ENCODE measurements around the gene SRPRA.
"Not testable (repeated sequence)": the region's sequence is repeated elsewhere in the genome, so short reads cannot be mapped to it uniquely, and the experiment has no call there.

Gene SRPRA

DNA sequence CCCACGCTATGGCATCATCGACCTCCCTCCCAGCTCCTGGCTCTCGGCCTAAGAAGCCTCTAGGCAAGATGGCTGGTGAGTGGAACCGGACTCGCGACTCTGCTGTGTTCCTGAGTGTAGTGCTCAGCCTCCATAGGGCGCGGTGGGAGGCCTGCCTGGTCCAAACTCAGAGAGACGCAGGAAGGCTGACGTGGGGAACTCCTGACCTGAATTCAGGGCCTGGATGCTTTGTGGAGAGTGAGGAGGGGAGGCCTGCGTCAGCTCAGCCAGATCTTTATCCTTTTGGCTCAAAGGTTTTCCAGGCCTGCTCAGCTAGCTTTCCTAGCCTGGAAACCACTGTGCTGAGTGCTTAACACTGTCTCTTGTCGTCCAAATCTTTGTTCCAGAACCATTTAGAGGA is 22.2 kb upstream of the SRPRA start:
- DNase-seq, result no peak
- intact Hi-C loops (cut with DNase I), result no loop called here

DNA sequence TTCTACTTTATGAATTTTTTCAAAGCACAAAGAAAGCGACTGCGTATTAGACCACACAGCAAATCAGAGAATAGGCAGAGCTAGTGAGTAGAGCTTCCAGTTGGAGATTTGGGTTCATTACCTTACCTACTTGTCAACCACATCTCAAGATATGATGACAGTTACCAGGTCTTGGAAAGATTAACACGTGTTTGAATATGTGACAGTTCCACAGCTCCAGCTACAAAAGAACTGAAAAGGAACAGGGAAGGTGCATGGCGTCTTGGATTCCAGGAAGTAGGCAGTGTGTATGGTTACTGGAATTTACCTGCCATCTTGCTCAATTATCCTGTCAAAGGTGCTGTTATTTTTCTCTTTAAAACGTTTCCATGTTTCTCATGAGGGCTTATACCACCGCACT is 19.5 kb upstream of the SRPRA start:
- intact Hi-C loops (cut with DNase I), result no loop called here
- DNase-seq, result peak in 1 of 10 donors; percentile 3

DNA sequence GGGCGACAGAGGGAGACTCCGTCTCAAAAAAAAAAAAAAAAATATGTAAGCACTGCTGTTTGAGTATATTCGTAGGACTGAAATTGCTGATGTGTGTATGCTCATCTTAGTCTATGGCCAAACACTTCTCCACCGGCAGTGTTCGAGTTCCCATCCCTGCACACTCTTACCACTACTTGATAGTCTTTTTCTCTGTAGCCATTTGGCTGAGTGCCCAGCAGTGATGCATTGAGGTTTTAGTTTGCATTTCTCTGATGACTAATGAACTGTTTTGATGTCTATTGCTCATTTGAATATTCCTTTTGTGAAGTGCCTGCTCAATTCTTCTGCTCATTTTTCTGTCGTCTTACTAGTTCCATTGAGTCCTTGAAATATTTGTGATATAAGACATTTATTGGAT is 16.1 kb upstream of the SRPRA start:
- intact Hi-C loops (cut with DNase I), result no loop called here
- DNase-seq, result peak in 3 of 10 donors; percentile 28 to 43 (median 42)

DNA sequence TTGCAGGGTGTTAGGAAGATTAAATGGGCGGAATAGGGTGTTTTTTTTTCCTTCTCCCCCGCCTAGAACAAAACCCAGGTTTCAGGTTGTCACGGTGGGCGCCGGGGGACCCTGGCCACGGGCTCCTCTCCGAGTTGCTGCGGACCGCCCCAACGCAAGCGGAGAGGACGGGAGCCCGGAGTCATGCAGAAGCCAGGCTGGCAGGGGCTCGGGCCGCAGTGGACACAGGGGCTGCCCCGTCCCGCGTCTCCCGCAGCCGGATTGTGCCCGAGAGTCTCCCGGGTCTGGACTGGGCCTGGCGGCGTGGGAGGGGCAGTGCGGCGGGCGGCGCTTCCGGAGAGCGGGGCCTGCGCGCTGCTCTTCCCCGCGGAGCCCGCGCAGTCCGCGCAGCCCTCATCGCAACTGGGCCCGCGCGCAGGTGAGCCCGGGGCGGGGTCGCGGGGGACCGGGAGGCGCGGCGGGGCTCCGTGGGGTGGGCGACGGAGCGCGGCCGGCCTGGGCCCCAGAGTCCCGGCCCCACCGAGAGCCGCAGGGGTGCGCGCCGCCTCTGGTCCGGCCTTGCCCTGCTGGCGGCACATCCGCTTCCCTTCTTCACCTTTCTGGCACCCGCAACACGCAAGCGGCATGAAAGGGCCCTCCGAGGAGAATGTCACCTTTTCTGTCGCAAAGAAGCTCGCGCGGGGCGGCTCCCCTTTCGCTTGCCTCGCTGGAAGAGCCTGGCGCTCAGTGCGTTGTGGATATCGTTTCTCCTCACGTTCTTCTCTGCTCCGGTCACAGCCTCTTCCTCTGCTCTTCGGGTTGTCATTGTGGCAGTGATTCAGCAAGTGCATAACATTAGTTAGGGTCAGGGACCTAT is 14.3 kb upstream of the SRPRA start, which contains the start of gene TIRAP:
TIRAP (plus strand) TSS at position 358 of the 856 bp plus-strand sequence. CDS start 7,802 bp downstream, outside the sequence.
- intact Hi-C loops (cut with DNase I), result no loop called here
- DNase-seq, result peak; percentile 44 to 95 (median 68)

DNA sequence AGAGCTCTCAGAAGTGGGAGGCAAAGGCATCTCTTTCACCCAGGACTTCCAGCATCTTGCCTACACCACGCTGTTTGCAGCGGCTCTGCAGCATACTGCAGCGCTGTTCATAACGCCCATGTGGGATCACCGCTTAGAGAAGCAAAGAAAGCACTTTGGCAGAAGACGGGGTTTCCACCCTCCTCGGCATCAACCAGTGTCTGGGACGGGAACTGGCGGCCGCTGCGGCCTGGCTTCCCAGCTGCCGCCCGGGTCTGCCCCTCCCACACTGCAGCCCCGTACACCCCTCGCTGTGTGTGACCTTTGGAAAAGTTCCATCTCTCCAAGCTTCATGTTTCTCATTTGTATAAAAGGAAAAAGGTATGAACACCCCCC is 13.7 kb upstream of the SRPRA start:
- DNase-seq, result peak in 9 of 10 donors; percentile 30 to 92 (median 45)
- intact Hi-C loops (cut with DNase I), result no loop called here

DNA sequence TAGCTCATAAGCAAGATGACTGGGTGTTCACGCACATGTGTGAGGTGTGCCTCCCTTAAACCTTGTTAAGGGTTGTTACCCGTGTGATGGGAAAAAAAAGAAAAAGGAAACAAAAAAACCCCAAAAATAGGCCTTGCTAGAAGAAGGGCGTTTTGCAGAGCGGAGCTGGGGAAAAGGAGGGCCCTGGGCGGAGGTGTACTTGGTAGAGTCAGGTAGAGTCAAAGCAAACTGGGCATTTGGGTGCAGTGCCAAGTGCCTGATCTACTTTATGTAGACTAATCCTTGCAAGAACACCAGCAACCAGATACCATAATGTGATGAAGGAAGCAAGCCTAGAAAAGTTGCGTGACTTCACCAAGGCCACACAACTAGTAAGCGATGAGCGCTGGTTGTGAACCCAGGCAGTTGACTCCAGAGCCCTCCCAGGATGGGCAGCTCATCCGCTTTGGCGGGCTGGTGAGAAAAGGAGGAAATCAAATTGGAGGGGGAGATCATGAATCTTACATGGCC is 13.0 kb upstream of the SRPRA start:
- no peak for DNase-seq
- intact Hi-C loops (cut with DNase I), result no loop called here

DNA sequence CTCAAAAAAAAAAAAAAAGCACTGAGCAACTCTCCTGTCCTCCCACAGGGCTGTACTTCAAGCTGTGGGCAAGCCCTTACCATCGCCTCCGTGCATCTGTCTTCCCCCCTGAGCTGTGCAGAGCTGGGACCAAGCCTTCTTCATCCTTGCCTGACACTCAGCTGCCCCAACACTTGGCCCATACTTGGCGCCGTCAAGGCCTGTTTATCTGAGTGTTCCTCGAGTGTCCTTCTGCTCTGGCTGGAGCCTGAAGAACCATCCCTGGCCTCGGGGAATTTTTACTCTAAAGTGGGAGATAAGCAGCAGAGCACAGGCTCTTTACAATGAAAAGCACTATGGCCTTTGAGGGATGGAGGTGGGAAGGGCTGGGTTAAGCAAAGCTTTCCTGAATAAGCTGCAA is 12.6 kb upstream of the SRPRA start:
- intact Hi-C loops (cut with DNase I), result no loop called here
- DNase-seq, result no peak

DNA sequence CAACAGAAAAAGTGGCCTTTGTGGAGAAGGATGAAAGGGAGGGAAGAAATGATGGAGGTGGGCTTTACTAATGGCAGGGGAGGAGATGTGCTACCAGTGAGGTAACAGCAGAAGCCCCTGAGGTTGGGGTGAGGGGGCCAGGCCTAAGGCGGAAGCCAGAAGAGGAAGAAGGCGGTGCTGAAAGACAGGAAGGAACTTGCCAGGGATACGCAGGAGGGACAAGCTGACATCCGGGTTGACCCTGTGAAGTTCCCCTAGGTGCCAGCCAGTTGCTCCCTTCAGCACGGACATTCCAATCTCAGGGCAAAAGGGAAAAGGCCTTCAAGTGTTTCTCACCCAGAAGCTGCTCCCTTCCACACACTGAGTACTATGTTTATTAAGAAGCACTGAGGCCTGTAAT is 11.9 kb upstream of the SRPRA start:
- intact Hi-C loops (cut with DNase I), result no loop called here
- no peak for DNase-seq

DNA sequence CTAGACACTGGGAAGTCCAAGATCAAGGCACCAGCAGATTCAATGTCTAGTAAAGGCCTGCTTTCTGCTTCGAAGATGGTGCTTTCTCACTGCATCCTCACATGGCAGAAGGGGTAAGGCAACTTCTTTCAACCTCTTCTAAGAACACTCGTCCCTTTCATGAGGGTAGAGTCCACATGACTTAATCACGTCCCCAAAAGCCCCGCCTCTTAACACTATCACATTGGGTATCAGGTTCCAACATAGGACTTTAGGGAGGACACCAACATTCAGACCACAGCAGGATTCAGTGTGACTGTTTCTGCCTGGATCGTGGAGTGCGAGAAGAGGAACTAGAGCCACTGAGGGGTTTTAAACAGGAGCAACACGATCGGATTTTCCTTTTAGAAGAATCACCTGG is 10.5 kb upstream of the SRPRA start:
- intact Hi-C loops (cut with DNase I), result no loop called here
- no peak for DNase-seq

DNA sequence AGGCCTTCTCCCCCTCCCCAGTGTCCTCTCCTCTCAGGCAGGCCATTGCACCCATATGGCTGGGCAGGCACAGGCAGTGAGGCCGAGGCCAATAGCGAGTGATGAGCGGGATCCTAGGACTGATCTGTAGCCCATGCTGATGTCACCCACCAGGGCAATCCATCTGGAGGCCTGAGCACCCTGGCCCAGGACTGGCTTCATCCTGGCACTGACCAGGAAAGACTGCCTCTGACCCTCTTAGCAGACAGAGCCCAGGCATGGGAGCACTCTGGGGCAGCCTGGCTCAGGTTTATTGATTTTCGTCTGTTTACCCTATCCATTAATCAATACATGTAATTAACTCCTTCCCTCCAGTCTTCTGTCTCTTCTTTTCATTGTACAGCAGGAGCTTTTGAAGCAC is 9.1 kb upstream of the SRPRA start:
- no peak for DNase-seq
- intact Hi-C loops (cut with DNase I), result no loop called here

DNA sequence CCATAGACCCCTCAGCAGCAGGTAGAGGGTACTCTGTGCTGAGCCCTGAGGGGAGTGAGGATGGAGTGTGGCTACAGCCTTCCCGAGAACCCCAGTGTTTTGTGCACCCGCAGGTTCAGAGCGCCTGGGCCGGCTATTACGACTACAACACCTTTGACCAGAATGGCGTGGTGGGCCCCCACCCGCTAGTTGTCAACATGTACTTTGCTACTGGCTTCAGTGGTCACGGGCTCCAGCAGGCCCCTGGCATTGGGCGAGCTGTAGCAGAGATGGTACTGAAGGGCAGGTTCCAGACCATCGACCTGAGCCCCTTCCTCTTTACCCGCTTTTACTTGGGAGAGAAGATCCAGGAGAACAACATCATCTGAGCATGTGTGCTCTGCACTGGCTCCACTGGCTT is 8.6 kb upstream of the SRPRA start:
- intact Hi-C loops (cut with DNase I), result no loop called here
- peak in 1 of 10 donors; percentile 85 for DNase-seq

DNA sequence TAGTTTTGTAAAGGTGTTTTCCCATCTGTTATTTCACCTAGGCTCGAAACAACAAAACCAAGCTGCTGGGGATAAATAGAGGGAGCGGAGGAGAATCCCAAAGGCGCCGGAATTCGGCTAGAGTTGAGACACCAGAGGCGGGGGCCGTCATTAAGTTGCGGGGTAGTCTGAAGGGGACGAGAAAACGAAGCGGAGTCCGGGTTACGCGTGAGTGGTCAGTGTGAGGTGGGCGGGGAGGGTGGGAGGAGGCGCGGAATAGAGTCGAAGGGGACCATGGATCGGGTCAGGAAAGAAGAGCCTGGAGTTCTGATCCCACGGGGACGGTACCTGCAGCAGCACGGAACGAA is 361 bp downstream of the SRPRA start:
- DNase-seq, result no peak
- intact Hi-C loops (cut with DNase I), result loop anchor here (5.0 kb wide), 1 partner anchor 56 kb away; the partner anchor contains the start of genes FAM118B and RPUSD4

DNA sequence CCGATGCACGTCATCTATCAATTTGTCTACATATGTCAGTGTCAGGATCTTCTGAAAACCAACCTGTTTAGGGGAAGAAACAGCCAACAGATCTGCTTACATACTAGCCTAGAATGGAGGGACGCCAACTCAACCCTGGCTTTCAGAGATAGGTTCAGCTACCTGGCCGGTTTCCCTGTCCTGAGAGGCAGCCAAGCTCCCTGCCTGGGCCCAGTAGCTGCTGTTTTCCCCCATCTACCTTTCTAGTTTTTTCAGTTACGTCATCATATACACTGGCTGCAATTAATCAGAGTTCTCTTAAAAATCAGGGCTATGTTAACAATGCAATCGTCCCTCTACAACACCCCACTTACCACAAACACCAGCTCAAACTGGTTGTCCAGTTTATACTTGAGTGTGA is 1.0 kb downstream of the SRPRA start:
- DNase-seq, result no peak
- intact Hi-C loops (cut with DNase I), result loop anchor here (5.0 kb wide), 1 partner anchor 55 kb away; the partner anchor contains the start of genes FAM118B and RPUSD4

DNA sequence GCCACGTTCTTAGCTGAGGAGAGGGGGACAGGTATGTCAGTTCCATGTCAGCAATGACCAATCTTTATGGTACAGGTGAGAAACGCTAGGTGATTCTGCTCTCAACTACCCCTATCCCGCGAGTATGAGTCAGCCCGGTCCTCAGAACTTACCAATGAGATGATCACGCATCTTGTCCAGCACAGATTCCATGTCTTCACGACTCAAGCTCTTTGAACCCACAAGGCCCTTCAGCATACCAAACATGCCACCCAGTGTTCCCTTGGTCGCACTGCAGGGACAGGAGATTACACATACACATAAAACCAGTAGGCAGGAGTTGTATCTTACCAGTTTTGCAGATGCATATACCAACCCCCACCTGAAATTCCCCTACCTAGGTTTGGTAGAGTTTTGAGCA is 2.9 kb downstream of the SRPRA start:
- no peak for DNase-seq

DNA sequence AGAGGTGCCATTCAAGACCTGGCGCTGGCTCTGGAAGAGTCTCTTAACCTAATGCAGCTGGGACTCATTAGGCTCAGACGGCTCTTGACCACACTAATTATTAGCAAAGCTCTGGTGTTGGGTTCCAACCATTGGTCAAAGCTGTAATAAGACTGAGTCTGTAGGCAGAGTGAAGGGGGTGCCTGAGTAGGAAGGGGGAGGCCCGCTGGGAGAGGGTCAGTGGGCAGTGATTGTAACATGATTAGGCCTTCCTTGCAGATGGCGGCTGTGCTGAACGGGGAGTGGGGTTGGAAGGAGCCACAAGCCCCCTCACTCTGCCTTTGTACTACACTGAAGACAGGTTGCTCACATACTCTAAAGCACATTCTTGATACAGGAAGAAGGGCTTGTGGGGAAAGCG is 5.2 kb downstream of the SRPRA start:
- intact Hi-C loops (cut with DNase I), result no loop called here
- DNase-seq, result no peak

More for the DNA sequence above, 2.9 kb downstream of the SRPRA start:
- intact Hi-C loops (cut with DNase I), result loop anchor here (5.0 kb wide), 1 partner anchor 54 kb away; the partner anchor contains the start of genes FAM118B and RPUSD4

DNA sequence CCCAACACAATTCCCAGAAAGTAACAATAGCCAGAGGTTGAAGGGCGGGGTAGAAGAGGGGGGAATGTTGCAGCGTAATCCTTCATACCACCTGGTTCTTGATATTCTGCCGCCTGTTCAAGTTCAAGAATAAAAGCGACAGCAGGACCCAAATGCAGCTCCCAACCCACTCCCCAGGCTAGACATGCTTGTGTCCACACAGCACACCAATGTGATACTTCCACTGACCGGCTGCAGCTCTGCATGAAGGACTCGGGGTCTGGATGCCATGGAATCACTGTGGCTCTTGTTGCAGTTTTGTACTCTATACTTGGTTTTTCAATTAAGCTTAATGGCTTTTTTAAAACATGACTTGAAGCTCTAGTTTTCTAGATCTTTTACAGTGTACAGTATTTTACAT is 6.5 kb downstream of the SRPRA start:
- intact Hi-C loops (cut with DNase I), result no loop called here

DNA sequence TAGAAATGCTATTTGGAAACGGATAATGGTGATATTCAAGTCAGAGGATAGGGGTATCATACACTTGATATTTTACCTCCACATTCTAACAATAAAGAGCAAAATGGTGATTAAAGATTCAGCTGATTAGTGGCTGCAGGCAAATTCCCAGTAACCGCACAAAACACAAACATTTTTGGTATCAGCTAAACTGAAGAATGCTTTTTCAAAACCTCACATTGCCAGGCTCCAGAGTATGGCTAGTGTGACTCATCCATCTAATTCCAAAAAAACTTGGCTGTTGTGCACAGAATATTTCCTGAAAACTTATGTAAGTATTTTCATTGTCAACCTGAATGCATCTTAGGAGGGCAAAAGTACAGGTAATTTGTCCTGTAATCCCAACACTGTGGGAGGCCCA is 10.9 kb downstream of the SRPRA start:
- intact Hi-C loops (cut with DNase I), result no loop called here
- no peak for DNase-seq

More for the DNA sequence above, 6.5 kb downstream of the SRPRA start:
- DNase-seq, result no peak

DNA sequence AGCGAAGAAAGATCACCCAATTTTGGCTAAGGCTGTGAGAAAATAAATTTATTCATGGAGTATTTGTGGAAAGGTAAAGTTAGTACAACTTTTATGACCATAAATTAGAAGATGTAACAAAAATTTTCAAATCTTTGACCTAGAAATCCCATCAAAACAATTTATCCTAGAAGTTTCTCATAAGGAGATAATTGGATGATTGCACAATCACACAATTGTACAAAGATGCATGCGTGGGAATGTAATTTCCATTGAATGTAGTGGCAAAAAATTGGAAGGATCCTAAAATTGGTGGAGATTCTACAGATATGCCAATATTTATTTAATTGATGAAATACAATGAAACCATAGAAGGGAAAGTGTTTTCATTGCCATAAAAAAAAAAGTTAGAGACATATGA is 11.6 kb downstream of the SRPRA start:
- intact Hi-C loops (cut with DNase I), result no loop called here
- DNase-seq, result no peak

DNA sequence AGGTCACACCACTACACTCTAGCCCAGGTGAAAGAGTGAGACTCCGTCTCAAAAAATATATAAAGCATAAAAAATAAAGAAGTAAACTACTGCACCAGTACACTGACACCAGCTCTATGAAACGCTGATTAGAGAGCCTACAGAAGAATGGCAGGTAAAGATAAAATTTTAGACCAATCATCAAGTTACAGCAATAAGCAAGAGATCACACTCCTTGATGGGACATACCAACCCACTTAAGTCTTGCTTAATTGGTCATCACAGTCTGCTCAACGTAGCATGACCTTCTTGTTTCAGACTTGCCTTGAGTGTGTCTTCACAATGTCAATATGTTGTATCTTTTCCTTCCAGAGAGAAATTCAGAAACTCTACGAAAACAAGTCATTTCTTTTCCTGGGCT is 12.5 kb downstream of the SRPRA start:
- no peak for DNase-seq
- intact Hi-C loops (cut with DNase I), result no loop called here

DNA sequence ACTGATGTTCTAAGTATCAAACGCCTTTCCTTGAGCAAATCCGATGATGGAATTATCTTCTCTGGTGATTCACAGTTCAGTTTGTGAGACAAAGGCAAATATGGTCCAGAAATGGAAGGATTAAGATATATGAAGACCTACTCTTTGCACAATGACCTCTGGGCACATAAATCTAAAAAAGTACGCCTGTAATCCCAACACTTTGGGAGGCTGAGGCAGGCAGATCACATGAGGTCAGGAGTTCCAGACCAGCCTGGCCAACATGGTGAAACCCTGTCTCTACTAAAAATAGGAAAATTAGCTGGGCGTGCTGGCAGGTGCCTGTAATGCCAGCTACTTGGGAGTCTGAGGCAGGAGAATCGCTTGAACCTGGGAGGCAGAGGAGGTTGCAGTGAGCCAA is 13.2 kb downstream of the SRPRA start:
- intact Hi-C loops (cut with DNase I), result not testable (repeated sequence)

DNA sequence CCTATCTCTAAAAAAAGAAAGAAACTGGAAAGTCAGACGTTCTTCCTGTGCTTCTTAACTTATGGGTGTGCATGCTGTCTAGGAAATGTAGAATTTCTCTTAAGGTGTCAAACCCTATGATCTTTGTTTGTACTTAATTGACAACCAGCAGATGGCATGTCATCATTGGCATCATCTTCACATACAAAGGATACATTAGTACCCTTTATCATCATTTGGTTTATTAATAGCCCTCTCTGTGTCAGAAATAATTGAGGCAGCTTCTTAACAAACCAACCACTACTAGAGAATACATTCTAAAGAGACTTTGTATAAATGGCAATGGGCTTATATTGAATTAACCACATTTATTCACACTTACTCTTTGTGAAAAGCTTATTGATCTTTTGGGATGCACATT is 13.9 kb downstream of the SRPRA start:
- intact Hi-C loops (cut with DNase I), result no loop called here
- no peak for DNase-seq

More for the DNA sequence above, 13.2 kb downstream of the SRPRA start:
- not testable (repeated sequence) for DNase-seq

DNA sequence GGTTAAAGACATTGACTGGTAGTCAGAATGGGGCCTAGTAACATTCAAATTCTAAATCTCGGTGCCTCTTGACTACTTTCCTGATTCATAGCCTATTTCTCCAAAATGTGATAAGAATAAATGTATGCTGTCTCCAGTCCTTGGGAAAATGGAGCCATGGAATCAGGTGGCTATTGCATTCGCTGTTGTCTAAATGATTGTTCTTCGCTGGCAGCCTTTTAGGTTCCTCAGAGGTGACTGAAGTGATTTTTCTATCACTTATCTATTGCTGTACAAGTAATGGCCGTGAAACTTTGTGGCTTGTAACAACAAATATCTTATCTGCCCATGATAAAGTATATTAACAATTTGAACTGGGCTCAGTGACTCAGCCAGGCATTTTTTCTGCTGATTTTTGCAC is 15.4 kb downstream of the SRPRA start:
- intact Hi-C loops (cut with DNase I), result no loop called here
- no peak for DNase-seq

Measured in posterior cingulate gyrus (tissue), 11 donors.